Ovary (tissue), 3 donors: ENCODE results near the gene PLIN1.

Experiments
- EP300 ChIP-seq: sonication (generic); formaldehyde crosslinking; IDR thresholded peaks from one replicate; pipeline ENCODE4 v1.6.1; 2017; ENCODE audit warnings: antibody characterized with exemption
- POLR2A ChIP-seq: fragments of 450-650 bp; IDR thresholded peaks from one replicate; pipeline ENCODE4 v1.6.1; 2017; ENCODE audit warnings: antibody characterized with exemption, mild to moderate bottlenecking, moderate library complexity
- TF ChIP-seq, protein P1 (sequence below), 3 donors: fragments of 450-650 bp in 2 of 3; fragments of 200-600 bp in 1 of 3; IDR thresholded peaks; one replicate each; pipeline versions ENCODE4 v1.5.1 to v1.8.0; 2016 to 2022; ENCODE audit warnings: antibody characterized with exemption in 3 of 3, mild to moderate bottlenecking in 1 of 3
- donor health status: DM: no; HTN: no; CAD: no.

DNA sequence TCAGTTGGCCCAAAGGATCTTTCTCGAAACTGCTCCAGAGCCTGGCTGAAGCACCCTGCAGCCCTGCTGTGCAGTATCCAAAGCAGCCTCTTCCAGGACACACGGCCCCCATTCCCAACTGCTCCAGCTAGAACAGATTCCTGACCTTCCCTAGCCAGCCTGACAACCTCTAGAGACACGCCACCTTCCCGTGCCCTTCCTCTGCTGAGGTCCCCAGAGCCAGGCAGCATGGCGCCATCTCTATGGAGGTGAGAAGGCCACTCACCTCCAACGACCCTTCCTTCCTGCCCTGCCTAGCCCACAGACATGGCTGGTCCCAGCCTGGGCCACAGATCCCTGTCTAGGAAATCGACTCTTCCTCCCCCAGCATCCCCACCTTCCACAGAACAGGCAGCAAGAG lies 27.0 kb downstream of the PLIN1 start:
- TF ChIP-seq, protein P1, sequence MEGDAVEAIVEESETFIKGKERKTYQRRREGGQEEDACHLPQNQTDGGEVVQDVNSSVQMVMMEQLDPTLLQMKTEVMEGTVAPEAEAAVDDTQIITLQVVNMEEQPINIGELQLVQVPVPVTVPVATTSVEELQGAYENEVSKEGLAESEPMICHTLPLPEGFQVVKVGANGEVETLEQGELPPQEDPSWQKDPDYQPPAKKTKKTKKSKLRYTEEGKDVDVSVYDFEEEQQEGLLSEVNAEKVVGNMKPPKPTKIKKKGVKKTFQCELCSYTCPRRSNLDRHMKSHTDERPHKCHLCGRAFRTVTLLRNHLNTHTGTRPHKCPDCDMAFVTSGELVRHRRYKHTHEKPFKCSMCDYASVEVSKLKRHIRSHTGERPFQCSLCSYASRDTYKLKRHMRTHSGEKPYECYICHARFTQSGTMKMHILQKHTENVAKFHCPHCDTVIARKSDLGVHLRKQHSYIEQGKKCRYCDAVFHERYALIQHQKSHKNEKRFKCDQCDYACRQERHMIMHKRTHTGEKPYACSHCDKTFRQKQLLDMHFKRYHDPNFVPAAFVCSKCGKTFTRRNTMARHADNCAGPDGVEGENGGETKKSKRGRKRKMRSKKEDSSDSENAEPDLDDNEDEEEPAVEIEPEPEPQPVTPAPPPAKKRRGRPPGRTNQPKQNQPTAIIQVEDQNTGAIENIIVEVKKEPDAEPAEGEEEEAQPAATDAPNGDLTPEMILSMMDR (IDR thresholded peaks at IDR 0.05) = no peak
- TF ChIP-seq POLR2A = no peak
- no peak for TF ChIP-seq EP300
